ENCODE results near the gene PSMB7. TPM values are rescaled to one million over a fixed set of nuclear protein-coding genes. Genes with fewer than 3 reads are reported as not detected.

PSMB7 gene
- total and polyA plus RNA-seq, 2 donors (not counting 1 experiment from before 2014, with no cell fraction given) = 69.5 to 73.1 TPM

DNA sequence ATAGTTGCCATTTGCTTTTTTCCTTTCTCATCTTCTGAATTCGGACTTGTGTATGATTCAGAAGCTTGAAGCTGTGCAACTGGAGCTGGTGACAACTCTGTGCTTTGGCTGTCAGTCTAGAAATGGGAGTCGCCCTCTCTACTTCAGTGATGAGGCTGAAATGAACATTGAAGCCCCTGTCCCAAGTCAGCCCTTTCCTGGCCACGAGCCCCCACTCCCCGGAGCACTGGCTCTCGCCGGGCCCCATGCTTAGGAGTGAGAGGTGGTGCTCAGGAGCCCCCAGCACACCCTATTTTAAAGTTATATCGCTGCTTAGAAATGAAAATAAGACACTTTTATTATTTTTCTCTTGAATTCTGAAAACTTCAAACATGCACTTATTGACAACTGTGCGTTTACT, 66.0 kb downstream of the PSMB7 start:
- no peak overlapping the region for H2AFZ ChIP-seq (ENCODE audit: insufficient read depth, low read depth, low read length, poor library complexity, severe bottlenecking)
- CTCF ChIA-PET = no interaction called here
- H3K27me3 ChIP-seq (replicated peaks in 1 of 4; ENCODE audit: control extremely low read depth in 1 of 4, control insufficient read depth in 3 of 4, insufficient read depth in 4 of 4, low read length in 3 of 4) = no peaks in the 10 kb centered on the region
- TF ChIP-seq EZH2 (IDR thresholded peaks at IDR 0.05; ENCODE audit: borderline replicate concordance, insufficient read depth, low read depth, low read length, poor library complexity, severe bottlenecking) = no peak
- TF ChIP-seq, protein P1, sequence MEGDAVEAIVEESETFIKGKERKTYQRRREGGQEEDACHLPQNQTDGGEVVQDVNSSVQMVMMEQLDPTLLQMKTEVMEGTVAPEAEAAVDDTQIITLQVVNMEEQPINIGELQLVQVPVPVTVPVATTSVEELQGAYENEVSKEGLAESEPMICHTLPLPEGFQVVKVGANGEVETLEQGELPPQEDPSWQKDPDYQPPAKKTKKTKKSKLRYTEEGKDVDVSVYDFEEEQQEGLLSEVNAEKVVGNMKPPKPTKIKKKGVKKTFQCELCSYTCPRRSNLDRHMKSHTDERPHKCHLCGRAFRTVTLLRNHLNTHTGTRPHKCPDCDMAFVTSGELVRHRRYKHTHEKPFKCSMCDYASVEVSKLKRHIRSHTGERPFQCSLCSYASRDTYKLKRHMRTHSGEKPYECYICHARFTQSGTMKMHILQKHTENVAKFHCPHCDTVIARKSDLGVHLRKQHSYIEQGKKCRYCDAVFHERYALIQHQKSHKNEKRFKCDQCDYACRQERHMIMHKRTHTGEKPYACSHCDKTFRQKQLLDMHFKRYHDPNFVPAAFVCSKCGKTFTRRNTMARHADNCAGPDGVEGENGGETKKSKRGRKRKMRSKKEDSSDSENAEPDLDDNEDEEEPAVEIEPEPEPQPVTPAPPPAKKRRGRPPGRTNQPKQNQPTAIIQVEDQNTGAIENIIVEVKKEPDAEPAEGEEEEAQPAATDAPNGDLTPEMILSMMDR (IDR thresholded peaks at IDR 0.05) = no peak
- Mint-ChIP-seq H3K4me1 (no peaks in the 10 kb centered on the region), H3K27ac (no peak overlapping the region), H3K4me3 (no peak overlapping the region), H3K9me3 (ENCODE audit: insufficient read depth) (no peaks in the 10 kb centered on the region), H3K27me3 (no peaks in the 10 kb centered on the region)
- H3K79me2 ChIP-seq (ENCODE audit: control insufficient read depth, insufficient read depth, low read length) = no peaks in the 10 kb centered on the region
- no peak for ATAC-seq (ENCODE audit: low read depth)
- no peaks in the 10 kb centered on the region for H3K9me3 ChIP-seq (ENCODE audit: control extremely low read depth in 1 of 3, control insufficient read depth in 2 of 3, insufficient read depth in 1 of 3, low read length in 2 of 3)
- peaks cover under 1% of the 10 kb centered on the region for H4K20me1 ChIP-seq (ENCODE audit: control insufficient read depth, insufficient read depth, low read length, poor library complexity, severe bottlenecking)
- POLR2A ChIA-PET = no interaction called here
- no peak overlapping the region for H3K27ac ChIP-seq (ENCODE audit: low read length in 2 of 2)
- no peaks in the 10 kb centered on the region for H3K4me1 ChIP-seq (ENCODE audit: control insufficient read depth in 2 of 2, insufficient read depth in 2 of 2, low read length in 2 of 2)
- H3K4me2 ChIP-seq (replicated peaks; ENCODE audit: low read depth, low read length, poor library complexity, severe bottlenecking) = no peak overlapping the region
- no peak for DNase-seq
- intact Hi-C loops (cut with micrococcal nuclease) = no loop called here
- H3K4me3 ChIP-seq (ENCODE audit: control extremely low read depth in 1 of 5, extremely low read depth in 1 of 5, insufficient read depth in 1 of 5, low read depth in 2 of 5, low read length in 4 of 5) = no peak overlapping the region
- no peak overlapping the region for H3K9ac ChIP-seq (ENCODE audit: low read length)
- peaks cover 0 to 93% of the 10 kb centered on the region in 2 experiments for H3K36me3 ChIP-seq (replicated peaks in 1 of 2; ENCODE audit: control extremely low read depth in 1 of 2, control insufficient read depth in 1 of 2, extremely low read depth in 1 of 2, insufficient read depth in 2 of 2, low read length in 1 of 2)
- WGBS (ENCODE audit: insufficient coverage) = 100% methylated on average over 3 of the region's 8 CpGs

GRCh38 chr9:124348831-124349230, 66.4 kb downstream of the PSMB7 start:
- DNase-seq = no peak
- no peak for ATAC-seq (ENCODE audit: low read depth)
- H3K27me3 ChIP-seq (replicated peaks in 1 of 4; ENCODE audit: control extremely low read depth in 1 of 4, control insufficient read depth in 3 of 4, insufficient read depth in 4 of 4, low read length in 3 of 4) = no peaks in the 10 kb centered on the region
- Mint-ChIP-seq H3K4me3 (no peak overlapping the region), H3K27ac (no peak overlapping the region), H3K9me3 (ENCODE audit: insufficient read depth) (no peaks in the 10 kb centered on the region), H3K4me1 (no peaks in the 10 kb centered on the region), H3K27me3 (no peaks in the 10 kb centered on the region)
- no peaks in the 10 kb centered on the region for H4K20me1 ChIP-seq (ENCODE audit: control insufficient read depth, insufficient read depth, low read length, poor library complexity, severe bottlenecking)
- no peak for TF ChIP-seq EZH2 (IDR thresholded peaks at IDR 0.05; ENCODE audit: borderline replicate concordance, insufficient read depth, low read depth, low read length, poor library complexity, severe bottlenecking)
- TF ChIP-seq, protein P1 (IDR thresholded peaks at IDR 0.05) = no peak
- H3K79me2 ChIP-seq (ENCODE audit: control insufficient read depth, insufficient read depth, low read length) = no peaks in the 10 kb centered on the region
- no peak overlapping the region for H3K4me3 ChIP-seq (ENCODE audit: control extremely low read depth in 1 of 5, extremely low read depth in 1 of 5, insufficient read depth in 1 of 5, low read depth in 2 of 5, low read length in 4 of 5)
- no peak overlapping the region for H3K4me2 ChIP-seq (replicated peaks; ENCODE audit: low read depth, low read length, poor library complexity, severe bottlenecking)
- 97% methylated on average over 10 of the region's 12 CpGs for WGBS (ENCODE audit: insufficient coverage)
- H3K36me3 ChIP-seq (replicated peaks in 1 of 2; ENCODE audit: control extremely low read depth in 1 of 2, control insufficient read depth in 1 of 2, extremely low read depth in 1 of 2, insufficient read depth in 2 of 2, low read length in 1 of 2) = peaks cover 0 to 93% of the 10 kb centered on the region in 2 experiments
- ChIA-PET POLR2A (interaction anchor here (0.7 kb wide), 1 partner anchor 152 kb away, joined by 3 read pairs; no protein-coding TSS in a partner anchor), CTCF (no interaction called here)
- no peaks in the 10 kb centered on the region for H3K9me3 ChIP-seq (ENCODE audit: control extremely low read depth in 1 of 3, control insufficient read depth in 2 of 3, insufficient read depth in 1 of 3, low read length in 2 of 3)
- no peak overlapping the region for H2AFZ ChIP-seq (ENCODE audit: insufficient read depth, low read depth, low read length, poor library complexity, severe bottlenecking)
- no peaks in the 10 kb centered on the region for H3K4me1 ChIP-seq (ENCODE audit: control insufficient read depth in 2 of 2, insufficient read depth in 2 of 2, low read length in 2 of 2)
- no peak overlapping the region for H3K27ac ChIP-seq (ENCODE audit: low read length in 2 of 2)
- no peak overlapping the region for H3K9ac ChIP-seq (ENCODE audit: low read length)
- intact Hi-C loops (cut with micrococcal nuclease) = no loop called here

Measured in B cell (primary cell).